ENCODE measurements around the gene RAPGEF3.

Gene RAPGEF3

GRCh38 chr12:47758834-47759690 lies at the start of gene RAPGEF3:
Gene RAPGEF3, minus strand, starts transcription at chr12:47758880. Its CDS starts 324 bp downstream, at chr12:47758556.
- DNase-seq (ENCODE audit: low read depth, low spot score) = peak; percentile 83

GRCh38 chr12:47808050-47808449 lies 49.4 kb upstream of the RAPGEF3 start:
- DNase-seq (ENCODE audit: low read depth, low spot score) = peak; percentile 24

- DNase-seq (ENCODE audit: low read depth, low spot score) = no peak
These were observed 48.7 kb upstream of the RAPGEF3 start for GRCh38 chr12:47807338-47807737.

- no peak for DNase-seq (ENCODE audit: low read depth, low spot score)
These were observed 46.7 kb upstream of the RAPGEF3 start for GRCh38 chr12:47805417-47805816.

GRCh38 chr12:47804171-47804570 lies 45.5 kb upstream of the RAPGEF3 start:
- no peak for DNase-seq (ENCODE audit: low read depth, low spot score)

- no peak for DNase-seq (ENCODE audit: low read depth, low spot score)
These were observed 44.7 kb upstream of the RAPGEF3 start for GRCh38 chr12:47803191-47803875.

- DNase-seq (ENCODE audit: low read depth, low spot score) = peak; percentile 63
These were observed 43.6 kb upstream of the RAPGEF3 start for GRCh38 chr12:47802312-47802711.

- DNase-seq (ENCODE audit: low read depth, low spot score) = no peak
These were observed 43.2 kb upstream of the RAPGEF3 start for GRCh38 chr12:47801904-47802246.

GRCh38 chr12:47801170-47801903 lies 42.7 kb upstream of the RAPGEF3 start:
- DNase-seq (ENCODE audit: low read depth, low spot score) = no peak

GRCh38 chr12:47800582-47800981 lies 41.9 kb upstream of the RAPGEF3 start:
- DNase-seq (ENCODE audit: low read depth, low spot score) = no peak

GRCh38 chr12:47799357-47799955 lies 40.8 kb upstream of the RAPGEF3 start:
- no peak for DNase-seq (ENCODE audit: low read depth, low spot score)

- DNase-seq (ENCODE audit: low read depth, low spot score) = no peak
These were observed 39.8 kb upstream of the RAPGEF3 start for GRCh38 chr12:47798382-47798948.

- peak; percentile 73 for DNase-seq (ENCODE audit: low read depth, low spot score)
These were observed 38.8 kb upstream of the RAPGEF3 start for GRCh38 chr12:47797441-47797840.

GRCh38 chr12:47795814-47796411 lies 37.2 kb upstream of the RAPGEF3 start:
- DNase-seq (ENCODE audit: low read depth, low spot score) = no peak

- no peak for DNase-seq (ENCODE audit: low read depth, low spot score)
These were observed 36.6 kb upstream of the RAPGEF3 start for GRCh38 chr12:47795121-47795813.

GRCh38 chr12:47794679-47795078 lies 36.0 kb upstream of the RAPGEF3 start:
- no peak for DNase-seq (ENCODE audit: low read depth, low spot score)

- no peak for DNase-seq (ENCODE audit: low read depth, low spot score)
These were observed 34.5 kb upstream of the RAPGEF3 start for GRCh38 chr12:47793015-47793681.

- DNase-seq (ENCODE audit: low read depth, low spot score) = no peak
These were observed 33.2 kb upstream of the RAPGEF3 start for GRCh38 chr12:47791874-47792273.

GRCh38 chr12:47791351-47791746 lies 32.7 kb upstream of the RAPGEF3 start:
- DNase-seq (ENCODE audit: low read depth, low spot score) = no peak
